Kidney capillary endothelial cell (primary cell): ENCODE measurements around the gene ZNF783.
"Not testable (repeated sequence)": the region's sequence is repeated elsewhere in the genome, so short reads cannot be mapped to it uniquely, and the experiment has no call there.

Source experiments
- DNase-seq: peaks from one replicate; pipeline ENCODE4 v3.0.0-alpha.2; 2018; ENCODE audit warnings: low spot score

The ZNF783 gene

GRCh38 chr7:149240637-149241036 is 21.4 kb upstream of the ZNF783 start:
- DNase-seq, result no peak

GRCh38 chr7:149241696-149242095 is 20.3 kb upstream of the ZNF783 start:
- DNase-seq, result no peak

GRCh38 chr7:149245244-149245643 is 16.8 kb upstream of the ZNF783 start:
- peak; percentile 78 for DNase-seq

- no peak for DNase-seq
These were observed 16.3 kb upstream of the ZNF783 start for GRCh38 chr7:149245744-149246143.

- DNase-seq, result no peak
These were observed 13.2 kb upstream of the ZNF783 start for GRCh38 chr7:149248777-149249176.

GRCh38 chr7:149250151-149250550 is 11.8 kb upstream of the ZNF783 start:
- DNase-seq, result not testable (repeated sequence)

- DNase-seq, result not testable (repeated sequence)
These were observed 10.5 kb upstream of the ZNF783 start for GRCh38 chr7:149251518-149251917.

- no peak for DNase-seq
These were observed 9.6 kb upstream of the ZNF783 start for GRCh38 chr7:149252378-149252777.

GRCh38 chr7:149253665-149254064 is 8.3 kb upstream of the ZNF783 start:
- DNase-seq, result no peak

GRCh38 chr7:149254181-149254858 is 7.7 kb upstream of the ZNF783 start:
- DNase-seq, result no peak

GRCh38 chr7:149255174-149255573 is 6.8 kb upstream of the ZNF783 start:
- DNase-seq, result no peak

GRCh38 chr7:149256568-149256967 is 5.4 kb upstream of the ZNF783 start:
- DNase-seq, result no peak

- peak; percentile 33 for DNase-seq
These were observed 4.8 kb upstream of the ZNF783 start for GRCh38 chr7:149257146-149257545.

- no peak for DNase-seq
These were observed 624 bp upstream of the ZNF783 start for GRCh38 chr7:149261316-149261828.

- DNase-seq, result no peak
These were observed 4.5 kb downstream of the ZNF783 start for GRCh38 chr7:149266451-149266850.

- DNase-seq, result no peak
These were observed 5.7 kb downstream of the ZNF783 start for GRCh38 chr7:149267733-149268132.

- DNase-seq, result not testable (repeated sequence)
These were observed 12.4 kb downstream of the ZNF783 start for GRCh38 chr7:149274424-149274823.

- DNase-seq, result no peak
These were observed 15.9 kb downstream of the ZNF783 start for GRCh38 chr7:149277871-149278270.

- no peak for DNase-seq
These were observed 16.4 kb downstream of the ZNF783 start for GRCh38 chr7:149278396-149278795.

- DNase-seq, result no peak
These were observed 17.2 kb downstream of the ZNF783 start for GRCh38 chr7:149279111-149279743.

- no peak for DNase-seq
These were observed 18.2 kb downstream of the ZNF783 start for GRCh38 chr7:149280151-149280550.

GRCh38 chr7:149280661-149281507 is 18.9 kb downstream of the ZNF783 start:
- DNase-seq, result no peak
